Fibroblast of mammary gland (primary cell): ENCODE measurements around the gene IRF4.

Experiments
- DNase-seq: peaks from one replicate; pipeline ENCODE4 v3.0.0-alpha.2; 2010; ENCODE audit warnings: low read depth
- H3K4me3 ChIP-seq: 2 replicates; pipeline ENCODE4 v1.5.1; 2011; ENCODE audit warnings: low read depth, mild to moderate bottlenecking, low read length, moderate library complexity; ENCODE audit not compliant: control insufficient read depth
- TF ChIP-seq, protein P1 (sequence below): conservative IDR thresholded peaks from 2 replicates; pipeline ENCODE4 v1.5.1; 2011; ENCODE audit warnings: low read depth, low read length, inconsistent platforms; ENCODE audit not compliant: control insufficient read depth, insufficient read depth

Gene IRF4

DNA sequence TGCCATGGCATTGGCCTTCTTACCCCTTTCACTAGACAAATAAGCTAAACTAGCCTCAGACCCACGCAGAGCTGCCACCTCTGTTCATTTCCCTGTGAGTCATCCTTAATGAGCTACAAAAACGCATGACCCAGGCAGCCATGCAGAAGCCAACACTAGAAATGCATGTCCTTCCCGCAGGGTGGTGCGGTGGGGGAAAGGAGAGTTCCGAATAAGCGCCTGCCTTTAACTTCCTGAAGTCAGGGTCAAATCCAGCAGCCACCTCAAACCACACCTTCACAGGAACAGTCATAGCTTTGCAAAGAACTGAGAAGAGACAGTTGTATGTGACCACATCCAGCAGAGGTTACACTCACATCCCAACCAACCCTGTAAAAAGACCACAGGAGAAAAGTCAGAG lies 40.4 kb downstream of the IRF4 start:
- DNase-seq = peak; percentile 16

DNA sequence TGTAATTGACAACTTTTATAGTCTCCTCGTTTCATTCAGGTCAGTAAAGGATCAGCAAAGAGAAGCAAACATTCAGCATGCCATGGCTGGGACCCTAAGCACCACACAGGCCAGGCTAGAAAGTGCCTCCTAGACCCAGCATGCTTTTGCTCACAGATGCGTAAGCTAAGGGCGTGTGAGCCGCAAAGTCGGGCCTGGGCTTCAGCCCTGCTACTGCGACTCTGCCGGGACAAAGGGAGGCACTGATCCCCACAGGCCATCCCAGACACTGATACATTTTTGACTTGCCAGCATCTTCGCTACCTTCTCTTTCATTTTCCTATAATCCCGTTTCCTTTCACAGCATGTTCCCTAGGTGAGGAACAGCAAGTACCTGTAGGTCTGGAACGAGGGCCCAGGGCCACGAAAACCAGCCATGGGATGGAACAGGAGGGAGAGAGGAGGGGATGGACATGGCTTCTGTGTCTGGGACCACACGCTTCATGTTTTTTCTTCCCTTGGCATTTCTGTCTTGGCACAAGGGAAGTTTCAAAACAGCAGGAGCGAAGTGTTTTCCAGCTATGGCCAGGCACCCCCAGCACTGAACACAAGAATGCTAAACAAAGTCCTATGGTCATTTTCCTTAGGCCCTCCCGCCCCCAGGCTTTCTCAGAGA lies 42.6 kb downstream of the IRF4 start:
- no peak for DNase-seq
- no peak overlapping the region for H3K4me3 ChIP-seq
- TF ChIP-seq, protein P1, sequence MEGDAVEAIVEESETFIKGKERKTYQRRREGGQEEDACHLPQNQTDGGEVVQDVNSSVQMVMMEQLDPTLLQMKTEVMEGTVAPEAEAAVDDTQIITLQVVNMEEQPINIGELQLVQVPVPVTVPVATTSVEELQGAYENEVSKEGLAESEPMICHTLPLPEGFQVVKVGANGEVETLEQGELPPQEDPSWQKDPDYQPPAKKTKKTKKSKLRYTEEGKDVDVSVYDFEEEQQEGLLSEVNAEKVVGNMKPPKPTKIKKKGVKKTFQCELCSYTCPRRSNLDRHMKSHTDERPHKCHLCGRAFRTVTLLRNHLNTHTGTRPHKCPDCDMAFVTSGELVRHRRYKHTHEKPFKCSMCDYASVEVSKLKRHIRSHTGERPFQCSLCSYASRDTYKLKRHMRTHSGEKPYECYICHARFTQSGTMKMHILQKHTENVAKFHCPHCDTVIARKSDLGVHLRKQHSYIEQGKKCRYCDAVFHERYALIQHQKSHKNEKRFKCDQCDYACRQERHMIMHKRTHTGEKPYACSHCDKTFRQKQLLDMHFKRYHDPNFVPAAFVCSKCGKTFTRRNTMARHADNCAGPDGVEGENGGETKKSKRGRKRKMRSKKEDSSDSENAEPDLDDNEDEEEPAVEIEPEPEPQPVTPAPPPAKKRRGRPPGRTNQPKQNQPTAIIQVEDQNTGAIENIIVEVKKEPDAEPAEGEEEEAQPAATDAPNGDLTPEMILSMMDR = no peak

More for the DNA sequence above, 40.4 kb downstream of the IRF4 start:
- TF ChIP-seq, protein P1 = no peak
- H3K4me3 ChIP-seq = no peak overlapping the region

DNA sequence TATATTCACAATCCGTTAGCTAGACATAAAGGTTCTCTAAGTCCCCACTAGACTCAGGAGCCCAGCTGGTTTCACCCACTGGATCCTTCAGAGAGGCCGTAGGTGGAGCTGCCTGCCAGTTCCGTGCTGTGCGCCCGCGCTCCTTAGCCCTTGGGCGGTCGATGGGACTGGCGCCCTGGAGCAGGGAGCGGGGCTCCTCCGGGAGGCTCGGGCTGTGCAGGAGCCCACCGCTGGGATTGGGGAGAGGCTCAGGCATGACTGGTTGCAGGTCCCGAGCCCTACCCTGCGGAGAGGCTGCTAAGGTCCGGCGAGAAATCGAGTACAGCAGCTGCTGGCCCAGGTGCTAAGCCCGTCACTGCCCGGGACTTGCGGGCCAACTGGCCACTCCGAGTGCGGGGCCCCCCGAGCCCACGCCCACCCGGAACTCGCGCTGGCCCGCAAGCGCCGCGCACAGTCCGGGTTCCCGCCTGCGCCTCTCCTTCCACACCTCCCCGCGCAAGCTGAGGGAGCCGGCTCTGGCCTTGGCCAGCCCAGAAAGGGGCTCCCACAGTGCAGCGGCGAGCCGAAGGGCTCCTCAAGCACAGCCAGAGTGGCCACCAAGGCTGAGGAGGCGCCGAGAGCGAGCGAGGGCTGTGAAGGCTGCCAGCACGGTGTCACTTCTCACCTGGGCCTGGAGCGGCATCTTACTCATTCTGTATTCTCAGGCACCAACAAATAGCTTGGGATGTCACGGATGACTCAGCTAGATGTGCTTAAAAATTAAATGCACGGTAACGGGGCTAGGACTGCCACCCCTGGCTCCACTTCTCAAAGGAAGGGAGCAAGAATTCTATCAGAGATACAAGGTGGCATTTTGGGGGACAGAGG lies 44.1 kb downstream of the IRF4 start:
- no peak overlapping the region for H3K4me3 ChIP-seq
- DNase-seq = peak; percentile 70
- TF ChIP-seq, protein P1 = no peak

DNA sequence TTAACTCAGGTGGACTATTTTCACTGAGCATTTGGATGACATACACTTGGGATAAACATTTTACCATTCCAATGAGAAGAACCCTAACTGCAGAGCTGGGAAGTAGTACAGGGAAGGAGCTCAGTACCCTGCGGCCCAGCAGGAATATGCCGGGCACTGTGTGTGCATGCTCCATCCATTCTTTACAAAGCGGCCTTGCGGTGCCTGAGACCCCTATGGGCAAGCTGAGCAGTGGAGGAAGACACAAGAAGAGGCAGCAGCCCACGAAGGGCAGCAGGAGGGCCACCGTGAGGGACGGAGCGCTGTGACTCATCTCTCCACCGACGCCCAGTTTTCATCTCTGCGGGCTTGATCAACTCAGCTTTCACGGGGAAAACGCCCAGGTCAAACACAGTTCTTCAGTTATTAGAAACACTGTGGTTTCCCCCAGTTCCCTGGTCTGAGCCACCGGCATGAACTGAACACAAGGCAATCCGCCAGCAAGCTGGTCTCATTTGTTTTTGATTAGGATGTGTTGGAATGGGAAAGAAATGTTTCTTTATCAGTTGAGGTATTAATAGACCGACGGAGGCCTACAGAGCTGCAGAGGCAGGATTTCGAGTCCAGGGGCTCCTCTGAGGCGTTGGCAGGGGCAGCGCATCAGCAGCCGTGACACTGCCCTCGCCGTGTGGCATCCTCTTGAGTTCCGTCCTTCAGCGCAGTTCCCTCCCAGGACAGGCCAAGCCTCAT lies 44.9 kb downstream of the IRF4 start:
- H3K4me3 ChIP-seq = peak overlapping the region; percentile 24
- peak; percentile 97 for DNase-seq
- TF ChIP-seq, protein P1 = no peak

DNA sequence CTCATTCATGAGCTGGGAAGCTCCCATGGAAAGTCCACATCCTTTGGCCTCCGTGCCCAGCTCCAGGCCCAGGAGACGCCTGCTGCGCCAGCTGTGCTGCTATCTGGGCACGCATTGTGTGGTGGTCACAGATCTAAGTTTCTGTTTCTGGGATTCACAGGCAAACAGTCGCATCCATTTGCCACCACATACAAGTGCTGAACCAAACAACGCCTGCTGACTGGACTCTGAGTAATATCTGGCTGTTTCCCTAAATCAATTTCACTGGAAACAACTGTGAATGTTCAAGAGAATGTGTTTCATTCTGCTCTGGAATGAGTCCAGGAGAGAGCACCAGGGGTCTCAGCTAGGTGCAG lies 45.5 kb downstream of the IRF4 start:
- peak overlapping the region; percentile 24 for H3K4me3 ChIP-seq
- TF ChIP-seq, protein P1 = no peak
- peak; percentile 91 for DNase-seq

DNA sequence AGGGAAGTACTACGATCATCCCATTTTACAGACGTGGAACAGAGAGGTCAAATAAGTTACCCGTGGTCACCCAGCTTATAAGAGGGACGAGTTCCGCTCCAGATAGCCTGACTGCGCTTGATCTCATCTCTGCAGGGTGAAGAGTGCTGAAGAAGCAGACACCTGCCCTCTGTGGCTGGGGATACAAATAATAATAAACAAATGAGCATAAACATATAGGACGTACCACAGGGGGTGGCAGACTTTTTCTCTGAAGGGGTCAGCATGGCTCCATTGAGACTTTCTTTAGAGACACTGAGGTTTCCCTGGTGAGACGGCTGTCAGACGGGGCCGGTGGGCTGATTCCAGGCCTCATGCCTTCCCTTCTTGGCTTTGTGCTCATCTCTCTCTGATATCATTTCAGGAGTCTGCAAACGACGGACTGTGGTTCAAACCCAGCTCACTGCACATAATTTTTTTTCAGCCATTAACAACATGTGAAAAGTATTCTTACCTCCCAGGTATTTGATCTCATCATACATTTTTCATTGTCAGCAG lies 47.1 kb downstream of the IRF4 start:
- no peak overlapping the region for H3K4me3 ChIP-seq
- TF ChIP-seq, protein P1 = no peak
- DNase-seq = no peak
